Hepatocyte (in vitro differentiated cells): ENCODE results near the gene STXBP6.

Experiments used
- EZH2 ChIP-seq: fragments of 200-600 bp; sonication (generic); IDR thresholded peaks from 2 replicates; pipeline ENCODE4 v1.6.1; 2016; ENCODE audit warnings: antibody characterized with exemption, mild to moderate bottlenecking, borderline replicate concordance
- TF ChIP-seq, protein P1 (sequence below): fragments of 200-600 bp; sonication (generic); IDR thresholded peaks from 2 replicates; pipeline ENCODE4 v1.5.1; 2016; ENCODE audit warnings: antibody characterized with exemption, mild to moderate bottlenecking; ENCODE audit not compliant: poor library complexity

DNA sequence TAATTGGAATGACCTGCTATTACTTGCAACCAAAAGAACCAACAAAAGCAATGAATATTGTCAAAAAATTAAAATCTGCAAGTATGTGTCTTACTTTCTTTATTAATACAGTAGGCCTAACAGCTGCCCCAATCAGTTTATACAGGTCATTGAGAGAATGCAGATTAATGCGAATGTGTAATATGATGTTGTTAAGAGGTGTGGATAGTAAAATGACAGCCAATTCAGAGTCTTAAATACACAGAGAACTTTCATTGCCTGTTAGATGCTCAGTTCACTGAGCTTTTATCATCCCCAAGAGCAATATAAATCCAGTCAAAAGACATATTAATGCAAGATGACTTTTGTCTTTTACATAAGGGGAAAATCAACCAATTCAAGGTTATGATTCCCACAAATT is 58.7 kb downstream of the STXBP6 start:
- TF ChIP-seq, protein P1, sequence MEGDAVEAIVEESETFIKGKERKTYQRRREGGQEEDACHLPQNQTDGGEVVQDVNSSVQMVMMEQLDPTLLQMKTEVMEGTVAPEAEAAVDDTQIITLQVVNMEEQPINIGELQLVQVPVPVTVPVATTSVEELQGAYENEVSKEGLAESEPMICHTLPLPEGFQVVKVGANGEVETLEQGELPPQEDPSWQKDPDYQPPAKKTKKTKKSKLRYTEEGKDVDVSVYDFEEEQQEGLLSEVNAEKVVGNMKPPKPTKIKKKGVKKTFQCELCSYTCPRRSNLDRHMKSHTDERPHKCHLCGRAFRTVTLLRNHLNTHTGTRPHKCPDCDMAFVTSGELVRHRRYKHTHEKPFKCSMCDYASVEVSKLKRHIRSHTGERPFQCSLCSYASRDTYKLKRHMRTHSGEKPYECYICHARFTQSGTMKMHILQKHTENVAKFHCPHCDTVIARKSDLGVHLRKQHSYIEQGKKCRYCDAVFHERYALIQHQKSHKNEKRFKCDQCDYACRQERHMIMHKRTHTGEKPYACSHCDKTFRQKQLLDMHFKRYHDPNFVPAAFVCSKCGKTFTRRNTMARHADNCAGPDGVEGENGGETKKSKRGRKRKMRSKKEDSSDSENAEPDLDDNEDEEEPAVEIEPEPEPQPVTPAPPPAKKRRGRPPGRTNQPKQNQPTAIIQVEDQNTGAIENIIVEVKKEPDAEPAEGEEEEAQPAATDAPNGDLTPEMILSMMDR = no peak
- TF ChIP-seq EZH2 = no peak
